K562 (cell line): Measurements from ENCODE around the gene RNU1-2. TPM values are rescaled to one million over a fixed set of nuclear protein-coding genes. Genes with fewer than 3 reads are reported as not detected.
A peak's percentile ranks its signal among the peaks of the same experiment; 100 is the strongest.

Experiments used
- AFF4 ChIP-seq: sonication (generic); formaldehyde crosslinking; IDR thresholded peaks from 2 replicates; pipeline ENCODE4 v1.8.0; 2023; ENCODE audit warnings: mild to moderate bottlenecking, missing genetic modification reagents
- CUX1 ChIP-seq: fragments of 200-800 bp; sonication (Bioruptor generic); IDR thresholded peaks from 2 replicates; pipeline ENCODE4 v1.6.1; 2016; ENCODE audit warnings: missing genetic modification characterization, missing compliant biosample characterization
- ESRRA ChIP-seq: fragments of 450-650 bp; IDR thresholded peaks from 2 replicates; pipeline ENCODE4 v1.6.1; 2014; ENCODE audit warnings: low read depth, mild to moderate bottlenecking, moderate library complexity, borderline replicate concordance
- GABPA ChIP-seq: fragments of 200-800 bp; sonication (Bioruptor generic); conservative IDR thresholded peaks from 2 replicates; pipeline ENCODE4 v1.6.1; 2016; ENCODE audit warnings: low read depth, missing genetic modification characterization, missing compliant biosample characterization
- HNRNPH1 ChIP-seq: fragments of 200-400 bp; formaldehyde crosslinking; optimal IDR thresholded peaks from 2 replicates; pipeline ENCODE3; 2017; ENCODE audit warnings: low read depth, mild to moderate bottlenecking, low read length, moderate library complexity
- MEF2A ChIP-seq: IDR thresholded peaks from 2 replicates; pipeline ENCODE4 v1.6.1; 2011; ENCODE audit warnings: low read depth, mild to moderate bottlenecking, low read length, moderate library complexity; ENCODE audit not compliant: control insufficient read depth
- PTBP1 ChIP-seq: fragments of 200-400 bp; formaldehyde crosslinking; IDR thresholded peaks from 2 replicates; pipeline ENCODE4 v1.6.1; 2017; ENCODE audit warnings: low read depth, low read length
- ZFP91 ChIP-seq: sonication (generic); formaldehyde crosslinking; IDR thresholded peaks from 2 replicates; pipeline ENCODE4 v1.8.0; 2022; ENCODE audit warnings: mild to moderate bottlenecking, missing genetic modification reagents
- ZNF197 ChIP-seq: fragments of 200-800 bp; sonication (Bioruptor generic); IDR thresholded peaks from 2 replicates; pipeline ENCODE4 v1.6.1; 2016; ENCODE audit warnings: low read depth, missing genetic modification characterization, missing compliant biosample characterization
- ZNF354B ChIP-seq: fragments of 250-450 bp; sonication (Bioruptor Pico); IDR thresholded peaks from 2 replicates; pipeline ENCODE4 v1.4.0; 2020
- ZNF41 ChIP-seq: fragments of 250-450 bp; sonication (Bioruptor Pico); conservative IDR thresholded peaks from 2 replicates; pipeline ENCODE4 v1.4.0; 2020; ENCODE audit warnings: mild to moderate bottlenecking
- polyA plus RNA-seq, 8 experiments: library from polyadenylated mRNA; depleted of rRNA in 4 of 8; stranded (reverse) in 5 of 8; unstranded in 3 of 8; fragments of >200 nt; fragmentation: Nextera tagmentation in 2 of 8; fragmentation: Illumina TruSeq in 1 of 8; extraction: Ambion mirVana in 2 of 8; extraction: Trizol in 1 of 8; gene quantifications; 2 replicates each; pipeline versions ENCODE4 v1.2.1 to v1.2.3, GENCODE V29; 2011 to 2014; ENCODE audit warnings: inconsistent platforms in 1 of 8, missing spikeins in 1 of 8
- total RNA-seq, 7 experiments: library from RNA; depleted of rRNA in 6 of 7; stranded (reverse); fragments of >200 nt in 6 of 7; fragmentation: Illumina TruSeq in 2 of 7; extraction: Trizol in 2 of 7; gene quantifications; 2 replicates each; pipeline versions ENCODE4 v1.2.1 to v1.2.3, GENCODE V29; 2011 to 2021; ENCODE audit warnings: low replicate concordance in 1 of 7

Gene RNU1-2
- total and polyA plus RNA-seq, 9 of the 15 experiments (the other 6 are each of a cell fraction or from before 2014, with no cell fraction given) = under 0.01 to 32,823 (median 2,538) TPM; not detected in 4

- TF ChIP-seq CUX1 (CRISPR knock-in tag) (no peak), ESRRA (0 out of 2 replicates have a peak, but pooled peaks have one; percentile 9), PTBP1 (peak; percentile 89; the same call in 1 of the 2 replicates), MEF2A (no peak), GABPA (no peak), ZNF354B (CRISPR knock-in tag) (no peak), ZNF41 (CRISPR knock-in tag) (no peak), ZNF197 (CRISPR knock-in tag) (no peak), HNRNPH1 (no peak), ZFP91 (CRISPR knock-in tag) (no peak), AFF4 (CRISPR knock-in tag) (no peak)
Measured at GRCh38 chr1:16922885-16923431, 27.2 kb downstream of the RNU1-2 start (continued).
